GM21576 (cell line): ENCODE measurements around the gene PLLP.

ENCODE experiments used
- ATAC-seq: cut with Tn5 transposase; IDR thresholded peaks from one replicate; pipeline ENCODE4 v1.9.1; 2021; ENCODE audit warnings: mild to moderate bottlenecking, moderate library complexity; ENCODE audit not compliant: unreplicated experiment

Gene PLLP

DNA sequence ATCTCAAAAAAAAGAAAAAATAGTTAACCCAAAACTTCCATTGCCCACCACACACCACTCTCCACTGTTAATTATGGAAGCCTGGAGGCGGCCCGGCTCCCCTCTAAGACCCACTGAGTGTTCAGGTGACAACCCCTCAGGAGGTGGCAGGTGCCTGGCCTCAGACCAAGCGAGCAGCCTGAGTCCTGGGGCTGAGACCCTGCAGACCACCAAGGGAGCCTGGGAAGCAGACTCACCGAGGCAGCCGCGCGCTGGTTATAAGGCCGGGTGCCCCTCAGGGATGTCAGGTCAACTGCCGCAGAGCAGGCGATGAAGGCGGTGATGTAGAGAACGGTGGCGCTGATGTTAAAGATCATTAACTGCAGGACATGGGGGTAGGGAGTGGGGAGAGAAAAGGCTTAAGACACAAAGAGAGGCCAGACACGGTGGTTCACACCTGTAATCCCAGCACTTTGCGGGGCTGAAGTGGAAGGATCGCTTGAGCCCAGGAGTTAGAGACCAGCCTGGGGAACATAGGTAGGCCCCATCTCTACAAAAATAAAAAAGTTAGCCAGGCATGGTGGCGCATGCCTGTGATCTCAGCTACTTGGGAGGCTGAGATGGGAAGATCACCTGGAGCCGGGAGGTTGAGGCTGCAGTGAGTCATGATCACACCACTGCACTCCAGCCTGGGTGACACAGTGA, 26.1 kb downstream of the PLLP start:
- ATAC-seq = no peak

GRCh38 chr16:57257455-57258070, 26.9 kb downstream of the PLLP start:
- ATAC-seq = no peak

DNA sequence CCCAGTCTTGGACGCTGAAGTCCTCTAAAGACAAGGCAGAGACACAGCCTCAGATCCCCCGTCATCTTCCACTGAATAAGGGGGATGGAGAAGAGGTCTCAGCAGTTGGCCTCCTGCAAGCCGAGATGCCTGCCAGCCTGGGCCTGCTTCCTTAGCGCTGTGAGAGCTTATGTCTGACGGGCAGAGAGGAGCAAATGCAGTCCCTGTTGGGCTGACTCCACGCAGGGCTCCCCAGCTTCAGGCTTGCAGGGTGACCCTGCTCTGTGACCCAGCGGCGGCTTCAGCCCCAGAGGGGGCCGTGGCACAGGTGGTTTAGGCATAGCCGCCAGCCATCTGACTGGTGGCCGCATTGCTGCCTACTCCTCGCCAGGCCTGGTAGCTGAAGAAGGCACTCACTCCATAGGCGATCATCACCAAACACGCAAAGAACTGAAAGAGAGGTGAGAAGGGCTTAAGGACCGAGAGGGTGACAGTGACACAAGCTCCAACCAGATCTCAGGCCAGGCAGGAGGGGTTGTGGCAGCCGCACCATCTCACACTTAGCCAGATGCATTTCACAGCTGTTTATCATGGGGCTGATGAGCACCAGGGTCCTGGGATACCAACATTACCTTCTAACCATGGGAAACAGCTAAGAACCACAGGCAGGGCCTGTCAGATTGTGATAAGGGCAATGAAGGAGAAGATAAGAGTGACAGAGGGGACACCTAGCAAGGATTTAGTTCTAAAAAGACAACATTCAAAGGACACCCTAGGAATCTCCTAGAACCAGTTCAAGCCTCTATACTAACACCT, 27.7 kb downstream of the PLLP start:
- ATAC-seq = no peak

- ATAC-seq = no peak
Measured at GRCh38 chr16:57255686-57256415, 28.6 kb downstream of the PLLP start.

DNA sequence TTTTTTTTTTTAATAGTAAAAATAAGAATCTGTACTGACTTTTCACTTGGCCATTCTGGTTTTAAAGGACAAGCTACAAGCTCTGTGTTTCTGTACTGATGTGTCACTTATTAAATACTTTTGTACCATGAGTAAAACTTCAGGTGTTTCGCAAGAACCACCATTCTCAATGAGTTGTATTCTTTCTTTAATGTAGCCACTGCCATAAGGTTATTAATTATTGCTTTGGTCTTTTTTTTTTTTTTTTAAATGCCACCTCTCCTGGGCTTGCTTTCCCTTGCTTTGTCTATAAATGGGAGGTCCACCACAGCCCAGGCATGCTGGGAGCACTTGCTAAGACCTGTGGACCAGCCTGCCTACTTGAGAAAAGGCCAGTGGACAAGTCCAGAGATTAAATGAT, 31.0 kb downstream of the PLLP start:
- ATAC-seq = no peak

DNA sequence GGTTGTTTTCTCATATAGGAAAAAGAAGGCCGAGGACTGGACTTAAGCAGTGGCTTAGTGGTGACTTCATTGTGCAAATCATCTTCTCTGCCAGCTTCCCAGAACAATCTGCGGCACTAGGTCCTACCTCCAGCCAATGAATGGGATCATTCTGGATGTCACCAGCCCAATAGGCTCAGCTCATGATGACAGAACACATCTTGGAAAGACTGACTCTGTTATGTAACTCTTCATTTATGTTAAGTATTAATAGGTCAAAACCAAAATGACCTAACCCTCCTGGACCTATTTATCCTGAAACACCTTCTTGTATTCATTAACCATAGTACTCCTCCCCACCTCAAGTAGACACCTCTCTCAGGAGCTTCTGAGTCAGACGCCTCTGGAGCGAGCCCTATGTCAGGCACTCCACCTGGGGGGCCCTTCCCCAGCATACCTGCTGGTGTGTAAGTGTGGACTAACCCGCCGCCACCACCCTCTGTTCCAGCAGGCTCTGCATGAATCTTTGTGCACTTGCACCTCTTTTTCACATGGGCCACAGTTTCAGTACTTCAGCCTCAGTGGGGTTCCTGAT, 32.2 kb downstream of the PLLP start:
- ATAC-seq = no peak

- no peak for ATAC-seq
Measured at GRCh38 chr16:57251352-57251751, 33.1 kb downstream of the PLLP start.

GRCh38 chr16:57245472-57246113, 38.9 kb downstream of the PLLP start:
- peak; percentile 23 for ATAC-seq

DNA sequence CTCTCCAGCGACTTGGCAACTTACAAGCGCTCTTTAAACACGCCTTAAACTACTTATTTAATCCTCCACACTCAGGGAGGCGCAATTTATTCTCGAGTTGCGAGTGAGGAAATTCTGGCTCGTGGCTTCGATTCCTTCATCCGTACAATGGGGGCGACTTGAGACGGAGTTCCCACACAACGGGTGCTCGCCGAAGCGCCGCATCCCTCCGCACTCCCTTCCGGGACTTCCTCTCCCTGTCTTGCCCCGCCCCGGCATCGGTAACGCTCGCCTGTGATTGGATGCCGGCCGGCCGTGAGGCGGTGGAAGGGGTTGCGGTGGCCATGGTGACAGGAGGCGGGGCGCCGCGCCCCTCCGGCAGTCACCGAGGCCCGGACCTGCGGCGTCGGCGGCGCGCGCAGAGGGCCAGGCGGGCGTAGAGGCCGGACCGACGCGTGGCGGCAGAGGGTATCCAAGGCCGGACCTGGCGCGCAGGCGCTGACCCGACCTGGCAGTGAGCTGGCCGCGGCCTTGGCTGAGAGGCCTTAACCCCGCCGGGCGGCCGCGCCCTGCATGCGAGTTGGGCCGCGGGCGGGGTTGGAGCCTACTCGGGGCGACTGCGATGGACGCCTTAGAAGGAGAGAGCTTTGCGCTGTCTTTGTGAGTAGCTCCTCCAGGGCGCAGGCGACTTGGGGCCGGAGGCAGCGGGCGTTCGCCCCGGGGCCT, 39.6 kb downstream of the PLLP start, which contains the start of gene ARL2BP:
TSS of gene ARL2BP (plus strand) at position 493 of the 705 bp plus-strand sequence. CDS start at position 602, 109 bp downstream.
- peak; percentile 91 for ATAC-seq

DNA sequence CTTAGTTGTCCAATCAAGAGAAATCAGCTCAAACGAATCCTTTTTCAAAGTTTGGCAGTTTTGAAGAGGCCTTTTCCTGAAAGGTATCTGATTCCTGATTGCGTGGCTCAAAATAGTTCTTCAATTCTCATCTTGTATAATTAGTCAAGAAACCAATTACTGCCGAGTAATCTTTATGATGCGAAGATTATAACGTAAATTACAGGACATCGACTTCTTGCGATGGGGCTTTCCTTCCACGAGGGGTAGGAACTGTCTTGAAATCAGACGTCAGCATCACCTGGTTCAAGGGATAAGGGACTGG, 40.1 kb downstream of the PLLP start:
- peak; percentile 19 for ATAC-seq

GRCh38 chr16:57242650-57243049, 41.8 kb downstream of the PLLP start:
- ATAC-seq = no peak

DNA sequence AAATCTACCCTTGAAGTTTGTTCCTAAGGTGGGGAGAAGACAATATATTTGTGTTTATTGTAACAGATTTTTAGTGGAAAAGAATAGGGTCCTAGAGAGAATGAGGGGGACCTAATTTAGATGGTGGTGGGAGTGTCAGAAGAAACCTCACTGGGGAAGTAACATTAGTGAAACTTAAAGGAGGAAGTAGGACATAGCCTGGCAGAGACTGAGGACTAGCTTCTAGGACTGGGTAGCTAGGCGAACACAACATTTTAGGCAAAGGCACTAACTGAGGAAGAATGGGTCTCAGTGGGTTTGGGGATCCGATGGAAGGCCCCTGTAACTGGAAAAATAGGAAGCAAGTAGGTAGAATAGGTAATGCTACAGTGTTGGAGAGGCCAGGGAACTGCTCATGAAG, 43.6 kb downstream of the PLLP start:
- no peak for ATAC-seq

DNA sequence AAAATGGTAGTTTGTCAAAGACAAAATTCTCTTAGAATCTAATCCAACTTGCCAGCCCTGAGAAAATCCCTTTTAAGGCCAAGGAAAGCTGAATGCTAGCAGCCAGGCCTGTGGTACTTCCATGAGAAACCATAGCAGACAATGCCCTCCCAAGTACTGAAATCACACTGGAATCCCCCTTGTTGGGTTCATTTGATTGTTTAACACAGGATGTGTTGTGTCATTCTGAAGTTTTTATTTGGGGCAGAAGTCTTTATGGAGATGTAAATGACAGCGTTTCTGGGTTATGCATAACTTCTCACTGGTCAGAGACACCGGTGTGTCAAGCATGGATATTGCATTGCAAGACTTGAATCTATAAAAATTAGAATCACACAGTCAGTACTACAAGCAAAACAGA, 45.4 kb downstream of the PLLP start:
- no peak for ATAC-seq

GRCh38 chr16:57238682-57239081, 45.8 kb downstream of the PLLP start:
- ATAC-seq = no peak

DNA sequence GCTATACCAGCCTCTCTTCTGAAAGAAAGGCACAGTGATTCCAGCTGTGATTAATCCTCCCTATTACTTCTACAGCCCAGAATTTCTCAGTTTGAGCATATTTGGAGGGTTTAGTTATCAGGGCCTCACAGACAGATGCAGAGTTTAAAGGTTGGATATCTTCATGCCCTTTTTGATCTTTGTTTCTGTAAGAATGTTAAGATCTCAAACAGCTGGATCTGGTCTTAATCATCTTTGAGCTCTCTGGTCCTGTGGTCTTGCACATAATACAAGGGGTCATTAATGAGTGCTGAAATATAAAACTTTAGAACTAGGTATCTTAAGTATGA, 48.5 kb downstream of the PLLP start:
- ATAC-seq = no peak

DNA sequence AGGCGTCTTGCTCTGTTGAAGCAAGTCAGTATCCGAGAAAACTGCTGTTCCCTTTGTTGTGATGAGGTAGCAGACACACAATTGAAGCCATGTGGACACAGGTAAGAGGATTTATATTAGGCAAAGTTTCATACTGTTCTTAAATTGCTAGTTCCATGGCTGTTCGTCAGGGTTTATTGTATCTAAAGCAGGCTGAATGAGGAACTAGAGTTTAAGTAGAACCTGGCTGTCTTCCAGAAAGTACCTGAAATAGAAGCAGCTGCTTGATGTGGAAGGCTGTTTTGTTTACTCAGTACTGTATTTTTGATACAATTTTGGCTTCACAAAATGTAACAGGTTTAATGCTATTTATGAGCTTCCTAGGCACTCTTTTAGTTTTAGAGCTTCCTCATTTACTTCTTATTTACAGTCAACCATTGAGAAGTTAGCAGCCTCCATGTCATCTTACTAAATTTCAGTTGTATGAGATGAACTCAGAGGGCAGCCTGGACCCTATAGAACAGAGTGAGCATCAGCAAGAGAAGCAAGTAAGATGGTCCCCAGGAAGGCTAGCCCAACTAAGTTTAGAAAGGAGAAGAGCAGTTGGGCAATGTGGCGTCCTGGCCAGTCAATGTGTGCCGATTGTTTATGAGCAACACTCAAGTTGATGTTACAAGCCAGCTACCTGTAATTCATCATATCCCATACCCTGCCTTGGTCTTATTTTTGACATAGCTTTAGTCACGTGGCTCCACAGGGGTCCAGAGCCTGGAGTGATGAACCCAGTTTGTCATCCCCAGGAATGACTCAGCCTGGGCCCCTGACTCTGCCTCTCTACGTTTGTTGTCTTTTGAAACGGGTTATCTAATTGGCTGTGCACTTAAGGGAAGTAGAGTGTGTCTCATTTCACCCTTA, 49.1 kb downstream of the PLLP start:
- no peak for ATAC-seq

DNA sequence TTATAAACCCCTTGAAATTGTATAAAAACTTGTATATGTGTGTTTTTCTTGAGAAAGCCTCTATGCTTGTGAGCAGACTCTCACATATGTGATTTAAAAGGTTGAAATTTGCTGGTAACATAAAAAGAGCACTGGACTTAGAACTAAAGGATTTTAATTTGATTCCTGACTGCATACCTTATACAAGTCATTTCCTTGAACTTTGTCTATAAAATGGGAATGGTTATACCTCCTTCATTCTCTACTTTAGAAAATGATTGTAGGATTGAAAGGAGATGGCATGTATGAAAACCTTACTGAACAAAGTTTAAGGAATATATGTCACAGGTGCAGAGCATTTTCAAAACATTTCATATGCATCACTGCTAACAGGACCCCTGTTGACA, 49.8 kb downstream of the PLLP start:
- no peak for ATAC-seq

DNA sequence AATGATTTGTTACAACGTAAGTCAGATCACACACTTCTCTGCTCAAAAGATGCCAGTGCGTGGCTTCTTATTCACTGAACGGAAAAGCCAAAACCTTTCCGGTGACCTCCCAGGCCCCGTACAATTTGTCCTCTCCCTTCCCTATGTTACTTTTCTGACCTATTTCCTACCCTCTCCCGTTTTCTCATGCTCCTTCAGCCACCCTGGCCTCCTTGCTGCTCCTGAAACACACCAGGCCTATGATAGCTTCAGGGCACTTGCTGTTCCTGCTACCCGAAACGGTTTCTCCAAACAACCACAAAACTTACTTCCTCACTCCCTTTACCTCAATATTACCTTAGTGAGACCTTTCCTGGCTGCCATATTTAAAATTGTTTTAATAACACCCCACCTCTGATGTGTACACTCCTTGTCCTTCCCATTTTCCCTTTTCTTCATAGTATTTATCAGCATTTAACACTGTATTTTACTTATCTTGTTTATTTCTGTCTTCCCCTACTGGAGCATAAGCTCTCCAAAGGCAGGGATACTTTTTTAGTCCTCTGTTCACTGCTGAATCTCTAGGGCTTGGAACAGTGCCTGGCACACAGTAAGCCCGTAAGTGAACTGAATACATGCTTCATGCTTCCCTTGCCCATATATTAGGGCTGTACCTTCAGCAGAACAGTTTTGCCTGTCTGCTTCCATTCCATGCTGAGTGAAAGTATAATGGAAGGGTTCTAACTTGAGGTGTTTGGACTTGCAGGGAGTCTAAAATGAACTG, 50.3 kb downstream of the PLLP start:
- no peak for ATAC-seq
